GM12875 (cell line): Measurements from ENCODE around the gene GFM1.

Source experiments
- H3K4me3 ChIP-seq: one replicate; pipeline ENCODE4 v1.5.1; 2011; ENCODE audit warnings: low read depth, low read length, control low read depth
- TF ChIP-seq, protein P1 (sequence below): IDR thresholded peaks from 2 replicates; pipeline ENCODE4 v1.5.1; 2011; ENCODE audit warnings: low read depth, mild to moderate bottlenecking, control low read depth, inconsistent platforms, low read length, moderate library complexity, borderline replicate concordance; ENCODE audit not compliant: insufficient read depth

The GFM1 gene

DNA sequence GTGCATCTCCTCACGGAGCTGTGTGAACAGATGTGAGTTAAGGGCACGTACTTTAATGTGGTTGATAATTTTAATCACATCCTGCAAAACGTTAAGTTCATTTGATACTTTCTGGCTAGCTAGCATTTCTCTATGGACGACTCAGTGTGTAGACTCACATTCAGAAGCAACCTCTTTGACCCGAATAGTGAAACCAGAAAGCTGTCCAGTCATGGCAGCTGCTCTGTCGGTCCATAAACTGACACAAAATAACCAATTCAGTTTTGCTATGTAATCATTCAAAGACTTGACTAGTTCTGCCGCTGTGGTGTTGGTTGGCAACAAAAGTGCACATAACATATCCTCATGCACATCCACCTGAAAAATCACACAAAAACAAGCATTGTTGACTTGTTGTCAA is 3.7 kb upstream of the GFM1 start:
- TF ChIP-seq, protein P1, sequence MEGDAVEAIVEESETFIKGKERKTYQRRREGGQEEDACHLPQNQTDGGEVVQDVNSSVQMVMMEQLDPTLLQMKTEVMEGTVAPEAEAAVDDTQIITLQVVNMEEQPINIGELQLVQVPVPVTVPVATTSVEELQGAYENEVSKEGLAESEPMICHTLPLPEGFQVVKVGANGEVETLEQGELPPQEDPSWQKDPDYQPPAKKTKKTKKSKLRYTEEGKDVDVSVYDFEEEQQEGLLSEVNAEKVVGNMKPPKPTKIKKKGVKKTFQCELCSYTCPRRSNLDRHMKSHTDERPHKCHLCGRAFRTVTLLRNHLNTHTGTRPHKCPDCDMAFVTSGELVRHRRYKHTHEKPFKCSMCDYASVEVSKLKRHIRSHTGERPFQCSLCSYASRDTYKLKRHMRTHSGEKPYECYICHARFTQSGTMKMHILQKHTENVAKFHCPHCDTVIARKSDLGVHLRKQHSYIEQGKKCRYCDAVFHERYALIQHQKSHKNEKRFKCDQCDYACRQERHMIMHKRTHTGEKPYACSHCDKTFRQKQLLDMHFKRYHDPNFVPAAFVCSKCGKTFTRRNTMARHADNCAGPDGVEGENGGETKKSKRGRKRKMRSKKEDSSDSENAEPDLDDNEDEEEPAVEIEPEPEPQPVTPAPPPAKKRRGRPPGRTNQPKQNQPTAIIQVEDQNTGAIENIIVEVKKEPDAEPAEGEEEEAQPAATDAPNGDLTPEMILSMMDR, result no peak
- no peak overlapping the region for H3K4me3 ChIP-seq

DNA sequence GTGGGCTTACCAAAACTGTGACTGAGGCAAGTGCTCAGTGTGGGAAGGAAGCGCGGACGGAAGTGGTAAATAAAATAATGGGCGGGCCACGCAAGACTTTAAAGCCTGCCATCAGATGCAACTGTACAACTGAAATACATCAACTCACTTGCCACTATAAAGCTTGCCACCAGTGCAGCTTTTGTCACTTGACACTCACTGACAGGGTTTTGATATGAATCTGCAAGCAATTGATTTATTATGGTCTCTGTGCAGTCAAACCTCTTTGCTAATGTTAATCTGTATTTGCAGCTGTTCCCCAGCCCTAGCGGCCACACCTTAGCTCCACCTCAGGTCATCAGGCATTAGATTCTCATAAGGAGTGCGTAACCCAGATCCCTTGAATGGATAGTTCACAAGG is 2.3 kb upstream of the GFM1 start:
- TF ChIP-seq, protein P1, result no peak
- no peak overlapping the region for H3K4me3 ChIP-seq

DNA sequence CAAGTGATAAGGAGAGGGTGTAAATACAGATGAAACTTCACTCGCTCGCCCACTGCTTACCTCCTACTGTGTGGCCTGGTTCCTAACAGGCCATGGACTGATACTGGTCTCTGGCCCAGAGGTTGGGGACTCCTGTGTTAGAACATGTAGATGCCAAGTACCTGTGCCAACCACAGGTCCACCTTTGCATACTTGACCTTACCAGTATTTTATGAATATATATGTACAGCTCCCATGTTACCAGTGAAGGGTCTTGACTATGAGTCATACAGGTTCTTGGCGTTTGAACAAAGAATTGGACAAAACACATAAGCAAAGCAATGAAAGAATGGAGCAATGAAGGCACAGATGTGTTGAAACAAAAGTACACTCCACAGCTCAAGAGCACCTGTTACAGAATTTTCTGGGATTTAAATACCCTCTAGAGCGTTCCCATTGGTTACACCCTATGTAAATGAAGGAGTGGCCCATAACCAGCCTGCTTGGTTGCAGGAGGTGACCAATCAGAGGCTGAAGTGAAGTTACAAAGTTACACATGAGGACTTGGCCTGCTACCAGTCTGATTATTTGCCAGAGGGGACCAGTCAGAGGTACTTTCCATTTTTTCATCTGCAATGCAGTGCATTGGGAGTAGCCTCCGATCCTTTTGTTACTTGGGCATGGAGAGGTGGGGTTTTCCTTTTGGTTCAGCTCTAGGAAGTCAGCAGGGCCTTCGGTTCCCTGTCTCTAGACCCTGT is 1.7 kb upstream of the GFM1 start:
- TF ChIP-seq, protein P1, result no peak
- no peak overlapping the region for H3K4me3 ChIP-seq

DNA sequence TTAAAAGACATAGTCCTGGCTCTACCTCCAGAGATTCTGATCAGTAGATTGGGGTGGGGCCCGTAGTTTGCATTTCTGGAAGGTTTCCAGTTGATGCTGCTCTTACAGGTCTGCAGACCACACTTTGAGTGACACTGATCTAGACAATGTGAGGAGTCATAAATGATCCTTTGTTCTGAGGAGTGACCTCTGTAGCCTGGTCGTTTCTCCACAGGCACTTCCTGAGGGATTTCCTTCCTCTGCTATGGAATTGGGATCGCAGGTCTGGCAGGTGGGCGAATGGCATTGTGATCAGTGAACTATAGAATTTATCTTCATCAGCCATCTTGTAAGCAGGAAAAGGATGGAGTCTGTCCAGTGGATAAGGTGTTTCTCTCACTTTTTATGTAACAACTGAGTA is 5.5 kb downstream of the GFM1 start:
- TF ChIP-seq, protein P1, result no peak

DNA sequence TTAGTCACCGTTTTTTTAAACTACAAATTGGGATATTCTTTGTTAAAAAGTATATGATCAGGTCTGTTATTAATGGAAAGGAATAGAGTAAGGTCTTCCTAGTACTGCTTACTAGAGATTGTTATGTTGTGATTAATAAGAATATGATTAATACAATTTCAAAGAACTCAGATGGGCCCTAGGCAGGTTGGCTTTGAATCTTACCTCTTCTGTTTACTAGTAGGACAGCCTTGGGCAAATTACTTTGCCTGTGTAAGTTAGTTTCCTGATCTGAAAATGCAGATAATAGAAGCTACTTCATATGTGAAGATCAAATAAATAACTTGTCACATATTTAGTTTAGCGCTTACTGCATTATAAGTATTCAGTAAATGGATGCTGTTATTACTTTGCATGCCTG is 6.9 kb downstream of the GFM1 start:
- TF ChIP-seq, protein P1, result no peak
- H3K4me3 ChIP-seq, result no peak overlapping the region

More for the DNA sequence above, 5.5 kb downstream of the GFM1 start:
- H3K4me3 ChIP-seq, result no peak overlapping the region

DNA sequence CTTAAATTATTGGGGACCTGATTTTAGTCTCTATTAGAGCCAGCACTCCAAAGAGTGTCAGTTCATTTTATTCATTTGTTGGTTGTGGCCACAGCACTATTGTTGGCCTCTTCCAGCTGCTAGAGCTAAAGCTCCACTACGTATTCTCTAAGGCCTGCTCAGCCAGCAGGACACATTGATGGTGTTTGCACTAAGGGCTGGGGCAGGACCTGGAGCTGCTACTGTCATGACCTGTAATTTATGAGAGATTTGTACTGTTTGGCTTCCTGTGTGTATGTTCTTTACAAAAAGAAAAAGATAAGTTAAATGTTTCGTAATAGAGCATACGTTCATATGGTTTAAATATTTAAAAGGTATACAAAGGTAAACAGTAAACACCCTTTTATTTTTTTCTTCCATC is 8.1 kb downstream of the GFM1 start:
- TF ChIP-seq, protein P1, result no peak
- H3K4me3 ChIP-seq, result no peak overlapping the region

DNA sequence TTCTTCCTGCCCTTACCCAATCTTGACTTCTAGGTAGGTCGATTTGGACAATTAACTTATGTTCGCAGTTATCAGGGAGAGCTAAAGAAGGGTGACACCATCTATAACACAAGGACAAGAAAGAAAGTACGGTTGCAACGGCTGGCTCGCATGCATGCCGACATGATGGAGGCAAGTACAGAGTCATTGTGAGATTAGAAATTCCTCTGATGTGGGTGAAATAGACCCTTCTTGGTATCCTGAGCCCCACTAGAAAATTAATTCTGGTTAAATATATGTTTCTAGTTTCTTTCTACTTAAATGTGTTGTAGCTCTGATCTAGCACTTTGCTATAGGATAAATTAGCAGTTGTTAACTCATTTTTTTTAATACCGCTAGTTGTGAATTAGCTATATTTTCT is 14.6 kb downstream of the GFM1 start:
- TF ChIP-seq, protein P1, result no peak
- no peak overlapping the region for H3K4me3 ChIP-seq
